AG10803 (cell line): ENCODE data around the gene LANCL1.

ENCODE experiments used
- DNase-seq: peaks from one replicate; pipeline ENCODE4 v3.0.0; 2010; ENCODE audit warnings: low read depth
- H3K4me3 ChIP-seq: 2 replicates; pipeline ENCODE4 v1.5.1; 2011; ENCODE audit warnings: mild to moderate bottlenecking, low read length, control low read depth
- CTCF ChIP-seq: conservative IDR thresholded peaks from 2 replicates; pipeline ENCODE4 v1.5.1; 2011; ENCODE audit warnings: mild to moderate bottlenecking, low read length, control low read depth, inconsistent platforms

Gene LANCL1

GRCh38 chr2:210476194-210477128 is at the start of gene LANCL1:
Gene LANCL1 (minus strand): TSS chr2:210476759. CDS start chr2:210476396, 363 bp downstream.
- peak within 1 kb of the TSS; percentile 74 for H3K4me3 ChIP-seq
- no peak for TF ChIP-seq CTCF
- DNase-seq, result peak; percentile 86

- no peak for TF ChIP-seq CTCF
- H3K4me3 ChIP-seq, result no peak overlapping the region
- DNase-seq, result no peak
These were observed 48.0 kb upstream of the LANCL1 start for GRCh38 chr2:210524533-210524932.

- TF ChIP-seq CTCF, result no peak
- DNase-seq, result no peak
- H3K4me3 ChIP-seq, result no peak overlapping the region
These were observed 47.2 kb upstream of the LANCL1 start for GRCh38 chr2:210523650-210524289.

GRCh38 chr2:210522399-210522798 is 45.8 kb upstream of the LANCL1 start:
- H3K4me3 ChIP-seq, result no peak overlapping the region
- no peak for TF ChIP-seq CTCF
- no peak for DNase-seq

- no peak for TF ChIP-seq CTCF
- DNase-seq, result no peak
- H3K4me3 ChIP-seq, result no peak overlapping the region
These were observed 43.0 kb upstream of the LANCL1 start for GRCh38 chr2:210519594-210519993.

GRCh38 chr2:210517264-210517663 is 40.7 kb upstream of the LANCL1 start:
- DNase-seq, result no peak
- no peak for TF ChIP-seq CTCF
- H3K4me3 ChIP-seq, result no peak overlapping the region
